ENCODE results near the gene SKAP2. TPM values are rescaled to one million over a fixed set of nuclear protein-coding genes. Genes with fewer than 3 reads are reported as not detected.

The SKAP2 gene
- total RNA-seq, 1 donor from 2014 or later, result 12.8 TPM

- no peak for TF ChIP-seq CTCF (IDR thresholded peaks at IDR 0.05)
- TF ChIP-seq POLR2AphosphoS5 (IDR thresholded peaks at IDR 0.05; ENCODE audit: insufficient read depth in 1 of 2, low read depth in 1 of 2), result no peak
- no peak for TF ChIP-seq POLR2A (IDR thresholded peaks at IDR 0.05)
- Histone ChIP-seq H3K4me1 (no peaks in the 10 kb centered on the region), H3K9me3 (no peaks in the 10 kb centered on the region), H3K4me3 (no peak overlapping the region), H3K27me3 (no peaks in the 10 kb centered on the region), H3K36me3 (no peaks in the 10 kb centered on the region), H3K27ac (no peak overlapping the region)
- intact Hi-C loops (cut with DNase I), result no loop called here
- DNase-seq (ENCODE audit: extremely low spot score in 2 of 2), result no peak
Observed at GRCh38 chr7:26673271-26673670, 191.1 kb downstream of the SKAP2 start.

GRCh38 chr7:26670841-26671240 lies 193.5 kb downstream of the SKAP2 start:
- no peak overlapping the region for H3K4me3 ChIP-seq
- TF ChIP-seq POLR2AphosphoS5 (IDR thresholded peaks at IDR 0.05; ENCODE audit: insufficient read depth in 1 of 2, low read depth in 1 of 2) (no peak), CTCF (IDR thresholded peaks at IDR 0.05) (no peak), POLR2A (IDR thresholded peaks at IDR 0.05) (no peak)
- intact Hi-C loops (cut with DNase I), result no loop called here
- no peak overlapping the region for H3K27ac ChIP-seq
- no peaks in the 10 kb centered on the region for H3K4me1 ChIP-seq
- no peaks in the 10 kb centered on the region for H3K36me3 ChIP-seq
- H3K27me3 ChIP-seq, result no peaks in the 10 kb centered on the region
- no peak for DNase-seq (ENCODE audit: extremely low spot score in 2 of 2)
- no peaks in the 10 kb centered on the region for H3K9me3 ChIP-seq

- H3K4me3 ChIP-seq, result no peak overlapping the region
- H3K4me1 ChIP-seq, result no peaks in the 10 kb centered on the region
- H3K36me3 ChIP-seq, result no peaks in the 10 kb centered on the region
- no peaks in the 10 kb centered on the region for H3K27me3 ChIP-seq
- no peak overlapping the region for H3K27ac ChIP-seq
- no peaks in the 10 kb centered on the region for H3K9me3 ChIP-seq
- intact Hi-C loops (cut with DNase I), result no loop called here
- no peak for DNase-seq (ENCODE audit: extremely low spot score in 2 of 2)
- TF ChIP-seq CTCF (IDR thresholded peaks at IDR 0.05), result no peak
- TF ChIP-seq POLR2AphosphoS5 (IDR thresholded peaks at IDR 0.05; ENCODE audit: insufficient read depth in 1 of 2, low read depth in 1 of 2), result no peak
- TF ChIP-seq POLR2A (IDR thresholded peaks at IDR 0.05), result no peak
Observed at GRCh38 chr7:26670290-26670689, 194.1 kb downstream of the SKAP2 start.

GRCh38 chr7:26668821-26669220 lies 195.6 kb downstream of the SKAP2 start:
- no peak for TF ChIP-seq CTCF (IDR thresholded peaks at IDR 0.05)
- no peak for TF ChIP-seq POLR2A (IDR thresholded peaks at IDR 0.05)
- no peak for TF ChIP-seq POLR2AphosphoS5 (IDR thresholded peaks at IDR 0.05; ENCODE audit: insufficient read depth in 1 of 2, low read depth in 1 of 2)
- intact Hi-C loops (cut with DNase I), result no loop called here
- DNase-seq (ENCODE audit: extremely low spot score in 2 of 2), result no peak
- Histone ChIP-seq H3K27ac (no peak overlapping the region), H3K9me3 (no peaks in the 10 kb centered on the region), H3K4me3 (no peak overlapping the region), H3K36me3 (no peaks in the 10 kb centered on the region), H3K27me3 (no peaks in the 10 kb centered on the region), H3K4me1 (no peaks in the 10 kb centered on the region)

GRCh38 chr7:26667514-26668133 lies 196.8 kb downstream of the SKAP2 start:
- intact Hi-C loops (cut with DNase I), result loop anchor here (2.0 kb wide), 1 partner anchor 291 kb away; no protein-coding TSS in a partner anchor
- Histone ChIP-seq H3K27ac (no peak overlapping the region), H3K9me3 (no peaks in the 10 kb centered on the region), H3K4me1 (no peaks in the 10 kb centered on the region), H3K4me3 (no peak overlapping the region), H3K27me3 (no peaks in the 10 kb centered on the region), H3K36me3 (no peaks in the 10 kb centered on the region)
- DNase-seq (ENCODE audit: extremely low spot score in 2 of 2), result no peak
- TF ChIP-seq POLR2AphosphoS5 (IDR thresholded peaks at IDR 0.05; ENCODE audit: insufficient read depth in 1 of 2, low read depth in 1 of 2) (peak in 1 of 2 donors; percentile 73), CTCF (IDR thresholded peaks at IDR 0.05) (peak; percentile 21 to 65 (median 61)), POLR2A (IDR thresholded peaks at IDR 0.05) (no peak)
